ENCODE data around the gene HECW1.

The HECW1 gene

DNA sequence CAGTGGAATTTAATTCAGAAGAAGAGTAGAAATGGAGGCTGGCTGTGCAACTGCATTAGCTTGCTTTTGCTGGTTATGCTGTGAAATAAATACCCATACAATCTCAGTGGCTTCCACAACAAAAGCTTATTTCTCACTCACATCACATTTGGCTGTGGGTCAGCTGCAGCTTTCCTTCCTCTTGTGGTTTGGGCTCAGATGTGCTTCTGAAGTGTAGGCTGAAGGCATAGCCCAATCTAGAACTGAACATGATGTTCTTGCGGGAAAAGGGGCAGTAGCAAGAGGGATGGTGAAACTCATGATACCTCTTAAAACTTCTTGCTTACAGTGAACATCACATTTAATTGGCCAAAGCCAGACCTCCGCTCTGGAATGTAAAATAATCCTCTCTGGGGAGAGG, 119.9 kb downstream of the HECW1 start:
- Histone ChIP-seq H3K36me3 (ENCODE audit: control insufficient read depth, insufficient read depth, low read length) (no peaks in the 10 kb centered on the region), H3K23ac (ENCODE audit: low read length) (no peak overlapping the region), H2AK5ac (ENCODE audit: low read length) (no peak overlapping the region), H4K8ac (ENCODE audit: low read depth, low read length) (no peak overlapping the region), H4K5ac (ENCODE audit: low read length) (no peak overlapping the region), H3K79me2 (ENCODE audit: control insufficient read depth, insufficient read depth, low read length) (no peaks in the 10 kb centered on the region), H3K4ac (ENCODE audit: low read depth, low read length) (no peak overlapping the region), H3K4me1 (ENCODE audit: control insufficient read depth, low read depth, low read length) (peaks cover 3% of the 10 kb centered on the region), H3K79me1 (ENCODE audit: low read length) (no peaks in the 10 kb centered on the region), H3K9ac (ENCODE audit: low read length) (no peak overlapping the region), H3K56ac (ENCODE audit: low read length) (no peak overlapping the region), H2BK15ac (replicated peaks; ENCODE audit: low read depth) (peak overlapping the region; percentile 3), H2BK5ac (ENCODE audit: low read length) (no peak overlapping the region), H3K27ac (ENCODE audit: low read depth, low read length) (no peak overlapping the region), H3K18ac (ENCODE audit: low read length) (no peak overlapping the region), H3K4me2 (ENCODE audit: low read length) (no peak overlapping the region), H3K4me3 (ENCODE audit: low read length) (no peak overlapping the region), H3K27me3 (ENCODE audit: insufficient read depth, low read length, poor library complexity) (no peaks in the 10 kb centered on the region), H2BK120ac (ENCODE audit: low read depth, low read length) (no peak overlapping the region)
- no peak for DNase-seq
- WGBS (ENCODE audit: extremely low coverage, insufficient coverage, low lambda C conversion rate), result no CpG with 5 or more reads among the region's 2 CpGs

DNA sequence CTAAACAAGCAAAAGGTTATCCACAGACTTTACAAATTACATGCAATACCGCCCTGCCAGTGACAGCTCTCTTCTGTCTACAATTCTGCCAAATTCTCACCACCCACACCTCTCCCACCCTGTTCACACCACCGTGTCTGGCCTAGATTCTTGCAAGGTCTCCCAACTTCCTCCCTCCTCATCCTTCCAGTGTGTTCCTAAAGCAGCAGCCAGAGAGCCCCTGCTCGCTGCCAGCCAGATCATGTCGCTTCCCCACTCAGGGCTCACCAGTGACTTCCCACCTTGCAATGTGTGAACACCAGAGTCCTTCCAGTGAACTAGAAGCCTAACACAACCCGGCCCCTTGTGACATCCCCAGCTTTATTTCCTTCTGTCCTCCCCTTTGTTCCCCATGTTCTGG, 121.6 kb downstream of the HECW1 start:
- Histone ChIP-seq H3K79me1 (ENCODE audit: low read length) (no peaks in the 10 kb centered on the region), H3K56ac (ENCODE audit: low read length) (peak overlapping the region; percentile 25), H3K4me3 (ENCODE audit: low read length) (no peak overlapping the region), H3K4me1 (ENCODE audit: control insufficient read depth, low read depth, low read length) (peaks cover 7% of the 10 kb centered on the region), H2BK15ac (replicated peaks; ENCODE audit: low read depth) (no peak overlapping the region), H3K79me2 (ENCODE audit: control insufficient read depth, insufficient read depth, low read length) (no peaks in the 10 kb centered on the region), H4K5ac (ENCODE audit: low read length) (no peak overlapping the region), H4K8ac (ENCODE audit: low read depth, low read length) (no peak overlapping the region), H3K18ac (ENCODE audit: low read length) (no peak overlapping the region), H3K36me3 (ENCODE audit: control insufficient read depth, insufficient read depth, low read length) (no peaks in the 10 kb centered on the region), H3K27me3 (ENCODE audit: insufficient read depth, low read length, poor library complexity) (no peaks in the 10 kb centered on the region), H3K4me2 (ENCODE audit: low read length) (no peak overlapping the region), H2BK5ac (ENCODE audit: low read length) (no peak overlapping the region), H2AK5ac (ENCODE audit: low read length) (no peak overlapping the region), H3K4ac (ENCODE audit: low read depth, low read length) (peak overlapping the region; percentile 5), H3K27ac (ENCODE audit: low read depth, low read length) (no peak overlapping the region), H2BK120ac (ENCODE audit: low read depth, low read length) (no peak overlapping the region), H3K23ac (ENCODE audit: low read length) (no peak overlapping the region), H3K9ac (ENCODE audit: low read length) (no peak overlapping the region)
- DNase-seq, result no peak
- WGBS (ENCODE audit: extremely low coverage, insufficient coverage, low lambda C conversion rate), result no CpG with 5 or more reads among the region's 5 CpGs

DNA sequence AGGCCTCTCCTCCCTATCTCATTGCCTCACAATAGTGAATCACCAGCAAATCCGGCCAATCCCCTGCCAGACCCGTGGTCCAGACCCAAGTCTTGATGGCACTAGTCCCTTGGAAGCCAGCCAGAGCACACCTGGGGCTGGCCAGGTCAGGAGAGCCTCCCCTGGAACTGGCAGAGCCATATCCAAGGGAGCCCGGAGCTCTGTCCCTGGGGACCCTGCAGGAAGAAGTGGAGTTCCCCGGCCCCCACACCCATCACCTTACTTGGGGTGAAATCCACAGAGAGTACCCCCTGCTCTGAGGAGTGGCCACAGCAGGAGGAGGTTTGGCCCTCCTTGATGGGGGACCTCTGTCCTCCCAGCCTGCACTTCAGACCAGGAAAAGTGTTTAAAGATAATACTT, 122.5 kb downstream of the HECW1 start:
- Histone ChIP-seq H3K18ac (ENCODE audit: low read length) (peak overlapping the region; percentile 72), H2BK15ac (replicated peaks; ENCODE audit: low read depth) (no peak overlapping the region), H3K36me3 (ENCODE audit: control insufficient read depth, insufficient read depth, low read length) (no peaks in the 10 kb centered on the region), H3K4me3 (ENCODE audit: low read length) (no peak overlapping the region), H3K79me2 (ENCODE audit: control insufficient read depth, insufficient read depth, low read length) (no peaks in the 10 kb centered on the region), H3K56ac (ENCODE audit: low read length) (peak overlapping the region; percentile 52), H3K4me1 (ENCODE audit: control insufficient read depth, low read depth, low read length) (peaks cover 7% of the 10 kb centered on the region), H4K8ac (ENCODE audit: low read depth, low read length) (no peak overlapping the region), H3K9ac (ENCODE audit: low read length) (no peak overlapping the region), H2BK120ac (ENCODE audit: low read depth, low read length) (no peak overlapping the region), H4K5ac (ENCODE audit: low read length) (no peak overlapping the region), H3K27ac (ENCODE audit: low read depth, low read length) (no peak overlapping the region), H2AK5ac (ENCODE audit: low read length) (no peak overlapping the region), H3K27me3 (ENCODE audit: insufficient read depth, low read length, poor library complexity) (no peaks in the 10 kb centered on the region), H3K23ac (ENCODE audit: low read length) (no peak overlapping the region), H3K4me2 (ENCODE audit: low read length) (no peak overlapping the region), H3K4ac (ENCODE audit: low read depth, low read length) (no peak overlapping the region), H3K79me1 (ENCODE audit: low read length) (no peaks in the 10 kb centered on the region), H2BK5ac (ENCODE audit: low read length) (peak overlapping the region; percentile 49)
- DNase-seq, result no peak
- no CpG with 5 or more reads among the region's 4 CpGs for WGBS (ENCODE audit: extremely low coverage, insufficient coverage, low lambda C conversion rate)

DNA sequence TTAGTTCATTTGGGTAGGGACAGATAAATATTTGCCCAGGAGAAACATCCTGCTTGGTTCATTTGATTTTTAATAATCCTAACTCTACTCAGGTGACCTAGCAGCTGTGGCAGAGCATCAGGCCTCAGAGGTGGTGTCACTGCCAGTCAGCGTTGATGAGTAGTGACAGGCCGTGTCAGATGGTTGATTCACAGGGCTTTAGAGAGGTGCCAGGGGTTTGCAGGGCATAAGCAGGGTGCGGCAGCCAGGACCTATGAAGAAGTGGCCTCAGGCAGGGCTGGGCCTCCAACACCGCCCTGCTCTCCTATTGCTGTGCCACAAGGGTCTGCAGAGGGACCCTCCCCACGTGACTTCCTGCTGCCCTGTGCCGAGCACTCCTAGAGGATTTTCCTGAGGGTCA, 128.1 kb downstream of the HECW1 start:
- H3K23ac ChIP-seq (ENCODE audit: low read length), result no peak overlapping the region
- H3K27me3 ChIP-seq (ENCODE audit: insufficient read depth, low read length, poor library complexity), result no peaks in the 10 kb centered on the region
- DNase-seq, result no peak
- H3K4ac ChIP-seq (ENCODE audit: low read depth, low read length), result no peak overlapping the region
- H3K4me2 ChIP-seq (ENCODE audit: low read length), result no peak overlapping the region
- no peaks in the 10 kb centered on the region for H3K36me3 ChIP-seq (ENCODE audit: control insufficient read depth, insufficient read depth, low read length)
- H3K79me1 ChIP-seq (ENCODE audit: low read length), result no peaks in the 10 kb centered on the region
- WGBS (ENCODE audit: extremely low coverage, insufficient coverage, low lambda C conversion rate), result no CpG with 5 or more reads among the region's 6 CpGs
- H2AK5ac ChIP-seq (ENCODE audit: low read length), result peak overlapping the region; percentile 69
- no peak overlapping the region for H2BK120ac ChIP-seq (ENCODE audit: low read depth, low read length)
- no peak overlapping the region for H4K5ac ChIP-seq (ENCODE audit: low read length)
- H3K27ac ChIP-seq (ENCODE audit: low read depth, low read length), result no peak overlapping the region
- H3K56ac ChIP-seq (ENCODE audit: low read length), result peak overlapping the region; percentile 57
- no peak overlapping the region for H3K4me3 ChIP-seq (ENCODE audit: low read length)
- no peak overlapping the region for H2BK5ac ChIP-seq (ENCODE audit: low read length)
- peaks cover 9% of the 10 kb centered on the region for H3K4me1 ChIP-seq (ENCODE audit: control insufficient read depth, low read depth, low read length)
- H3K79me2 ChIP-seq (ENCODE audit: control insufficient read depth, insufficient read depth, low read length), result no peaks in the 10 kb centered on the region
- no peak overlapping the region for H3K9ac ChIP-seq (ENCODE audit: low read length)
- H3K18ac ChIP-seq (ENCODE audit: low read length), result no peak overlapping the region
- no peak overlapping the region for H2BK15ac ChIP-seq (replicated peaks; ENCODE audit: low read depth)
- H4K8ac ChIP-seq (ENCODE audit: low read depth, low read length), result no peak overlapping the region

DNA sequence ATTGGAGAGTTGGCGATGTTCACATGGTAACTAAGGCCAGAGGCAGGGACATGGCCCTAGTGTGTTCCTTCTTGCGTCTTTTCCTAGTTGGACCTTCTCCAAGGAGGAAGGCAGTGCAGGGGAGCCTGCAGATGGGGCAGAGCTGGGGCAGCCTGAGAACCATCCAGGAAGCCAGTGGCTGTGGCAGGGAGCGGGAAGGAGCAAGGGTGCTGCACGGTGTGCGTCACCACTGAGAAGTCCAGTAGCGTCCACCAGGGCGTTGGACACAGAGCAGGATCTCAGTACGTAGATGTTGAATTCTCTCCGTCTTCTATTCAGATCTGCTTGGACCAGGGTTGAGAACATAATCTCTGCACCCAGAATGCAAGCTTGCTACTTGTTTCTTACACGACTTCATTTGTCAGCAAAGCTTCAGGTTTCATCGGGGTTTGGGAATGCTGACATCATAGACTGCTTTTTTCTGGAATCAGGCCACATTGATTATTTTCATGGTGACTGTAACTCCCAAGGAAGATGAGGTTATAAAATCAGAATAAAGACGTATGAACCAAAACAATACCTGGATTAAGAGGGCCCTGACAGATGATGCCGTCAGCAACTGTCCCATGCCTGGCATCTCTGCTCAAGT, 130.3 kb downstream of the HECW1 start:
- no peaks in the 10 kb centered on the region for H3K79me1 ChIP-seq (ENCODE audit: low read length)
- no peak overlapping the region for H3K4me3 ChIP-seq (ENCODE audit: low read length)
- H3K4ac ChIP-seq (ENCODE audit: low read depth, low read length), result no peak overlapping the region
- WGBS (ENCODE audit: extremely low coverage, insufficient coverage, low lambda C conversion rate), result no CpG with 5 or more reads among the region's 13 CpGs
- H2BK120ac ChIP-seq (ENCODE audit: low read depth, low read length), result no peak overlapping the region
- no peaks in the 10 kb centered on the region for H3K79me2 ChIP-seq (ENCODE audit: control insufficient read depth, insufficient read depth, low read length)
- H2BK5ac ChIP-seq (ENCODE audit: low read length), result no peak overlapping the region
- peak overlapping the region; percentile 32 for H3K56ac ChIP-seq (ENCODE audit: low read length)
- H2AK5ac ChIP-seq (ENCODE audit: low read length), result peak overlapping the region; percentile 61
- peaks cover 2% of the 10 kb centered on the region for H3K4me1 ChIP-seq (ENCODE audit: control insufficient read depth, low read depth, low read length)
- no peaks in the 10 kb centered on the region for H3K27me3 ChIP-seq (ENCODE audit: insufficient read depth, low read length, poor library complexity)
- no peak for DNase-seq
- no peak overlapping the region for H3K9ac ChIP-seq (ENCODE audit: low read length)
- H3K23ac ChIP-seq (ENCODE audit: low read length), result no peak overlapping the region
- H3K18ac ChIP-seq (ENCODE audit: low read length), result no peak overlapping the region
- H4K8ac ChIP-seq (ENCODE audit: low read depth, low read length), result no peak overlapping the region
- no peak overlapping the region for H3K27ac ChIP-seq (ENCODE audit: low read depth, low read length)
- no peaks in the 10 kb centered on the region for H3K36me3 ChIP-seq (ENCODE audit: control insufficient read depth, insufficient read depth, low read length)
- H4K5ac ChIP-seq (ENCODE audit: low read length), result no peak overlapping the region
- H3K4me2 ChIP-seq (ENCODE audit: low read length), result no peak overlapping the region
- H2BK15ac ChIP-seq (replicated peaks; ENCODE audit: low read depth), result no peak overlapping the region

DNA sequence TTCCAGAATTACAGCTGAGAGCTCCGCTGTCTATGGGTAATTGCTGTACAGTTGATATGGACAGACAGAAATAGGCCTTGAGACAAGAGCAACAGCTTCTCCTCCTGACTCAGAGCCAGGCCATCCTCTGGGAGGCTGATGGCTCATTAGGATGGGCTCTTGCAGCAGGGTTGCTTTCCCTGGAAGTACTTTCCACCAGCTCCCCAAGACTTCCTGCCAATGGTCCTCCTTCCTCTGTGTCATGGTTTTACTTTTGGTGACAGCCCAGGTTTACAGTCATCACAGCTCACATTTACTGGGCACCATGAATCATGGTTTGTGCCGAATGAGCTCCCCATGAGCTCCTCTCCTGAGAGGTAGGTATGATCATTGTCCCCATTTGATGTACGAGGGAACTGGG, 131.8 kb downstream of the HECW1 start:
- H2BK120ac ChIP-seq (ENCODE audit: low read depth, low read length), result no peak overlapping the region
- no peak overlapping the region for H3K4me3 ChIP-seq (ENCODE audit: low read length)
- H3K4ac ChIP-seq (ENCODE audit: low read depth, low read length), result no peak overlapping the region
- WGBS (ENCODE audit: extremely low coverage, insufficient coverage, low lambda C conversion rate), result no CpG with 5 or more reads among the region's 3 CpGs
- H3K79me1 ChIP-seq (ENCODE audit: low read length), result no peaks in the 10 kb centered on the region
- H3K4me2 ChIP-seq (ENCODE audit: low read length), result no peak overlapping the region
- H3K27ac ChIP-seq (ENCODE audit: low read depth, low read length), result no peak overlapping the region
- no peak overlapping the region for H3K18ac ChIP-seq (ENCODE audit: low read length)
- H2BK15ac ChIP-seq (replicated peaks; ENCODE audit: low read depth), result no peak overlapping the region
- peak overlapping the region; percentile 49 for H3K56ac ChIP-seq (ENCODE audit: low read length)
- peak overlapping the region; percentile 45 for H3K23ac ChIP-seq (ENCODE audit: low read length)
- peaks cover 2% of the 10 kb centered on the region for H3K4me1 ChIP-seq (ENCODE audit: control insufficient read depth, low read depth, low read length)
- H2AK5ac ChIP-seq (ENCODE audit: low read length), result no peak overlapping the region
- no peaks in the 10 kb centered on the region for H3K36me3 ChIP-seq (ENCODE audit: control insufficient read depth, insufficient read depth, low read length)
- no peak overlapping the region for H4K8ac ChIP-seq (ENCODE audit: low read depth, low read length)
- H2BK5ac ChIP-seq (ENCODE audit: low read length), result no peak overlapping the region
- H3K27me3 ChIP-seq (ENCODE audit: insufficient read depth, low read length, poor library complexity), result no peaks in the 10 kb centered on the region
- H4K5ac ChIP-seq (ENCODE audit: low read length), result no peak overlapping the region
- DNase-seq, result no peak
- no peaks in the 10 kb centered on the region for H3K79me2 ChIP-seq (ENCODE audit: control insufficient read depth, insufficient read depth, low read length)
- H3K9ac ChIP-seq (ENCODE audit: low read length), result no peak overlapping the region

Measured in mesendoderm (in vitro differentiated cells).